ENCODE results near the gene GABPB2. TPM values are rescaled to one million over a fixed set of nuclear protein-coding genes. Genes with fewer than 3 reads are reported as not detected.

Gene GABPB2
- total and polyA plus RNA-seq, 2 experiments from 2014 or later, result 1.1 to 2.6 TPM

DNA sequence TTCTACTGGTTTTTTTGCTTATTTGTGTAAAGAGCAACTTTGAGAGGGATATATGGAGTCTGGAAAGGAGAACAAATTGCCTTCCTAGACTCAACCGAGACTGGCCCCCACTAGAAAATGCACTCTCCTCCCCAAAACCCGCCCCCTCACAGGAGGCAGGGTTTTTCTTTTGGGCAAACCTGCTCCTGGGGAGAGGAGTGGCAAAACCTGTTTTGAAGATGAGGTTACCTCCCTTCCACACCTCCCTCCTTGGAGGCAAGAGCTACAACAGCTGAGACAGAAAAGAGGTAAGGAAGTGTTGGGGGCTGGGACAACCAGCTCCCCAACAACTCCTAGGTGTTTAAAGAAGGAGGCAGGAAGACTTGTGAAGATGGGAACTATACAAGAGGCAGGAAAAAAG is 34.2 kb upstream of the GABPB2 start, which contains the start of gene BNIPL:
Gene BNIPL, plus strand, starts transcription at position 231 of the 400 bp plus-strand sequence. Its CDS starts 140 bp downstream, at position 371.
- H3K79me2 ChIP-seq (replicated peaks; ENCODE audit: insufficient read depth), result no peaks in the 10 kb centered on the region
- peaks cover 17% of the 10 kb centered on the region for H3K36me3 Mint-ChIP-seq (ENCODE audit: low read depth)
- peak within 1 kb of the TSS; percentile 47; the same call in 2 of the 3 replicates for H3K4me3 Mint-ChIP-seq
- peak within 1 kb of the TSS; percentile 31; the same call in 1 of the 2 replicates for H3K4me2 ChIP-seq
- H3K4me3 ChIP-seq, result no peak within 1 kb of the TSS
- no peaks in the 10 kb centered on the region for H3K27me3 ChIP-seq (ENCODE audit: insufficient read depth)
- H3K27me3 Mint-ChIP-seq (ENCODE audit: insufficient read depth, low read depth, poor library complexity), result peaks cover 6% of the 10 kb centered on the region
- DNase-seq (ENCODE audit: low spot score) (no peak), ATAC-seq (peak; percentile 88)
- H4K20me1 ChIP-seq (replicated peaks; ENCODE audit: insufficient read depth), result no peaks in the 10 kb centered on the region; the same call in 1 of the 2 replicates
- H3K4me1 ChIP-seq (ENCODE audit: insufficient read depth), result peaks cover 19% of the 10 kb centered on the region
- H3F3A ChIP-seq (replicated peaks; ENCODE audit: low read depth), result no peaks in the 10 kb centered on the region
- H3K27ac ChIP-seq (ENCODE audit: low read depth), result 0 out of 2 replicates have a peak within 1 kb of the TSS, but pooled peaks have one; percentile 62
- H3K9me2 ChIP-seq (ENCODE audit: insufficient read depth), result no peaks in the 10 kb centered on the region
- peak within 1 kb of the TSS; percentile 80 for H3K27ac Mint-ChIP-seq
- 0 out of 2 replicates have a peak, but pooled peaks cover 3% of the 10 kb centered on the region for H3K36me3 ChIP-seq (ENCODE audit: insufficient read depth)
- no peak within 1 kb of the TSS for H2AFZ ChIP-seq
- TF ChIP-seq CREB1 (CRISPR knock-in tag; IDR thresholded peaks at IDR 0.05; ENCODE audit: low read depth), result no peak
- TF ChIP-seq, protein P1, sequence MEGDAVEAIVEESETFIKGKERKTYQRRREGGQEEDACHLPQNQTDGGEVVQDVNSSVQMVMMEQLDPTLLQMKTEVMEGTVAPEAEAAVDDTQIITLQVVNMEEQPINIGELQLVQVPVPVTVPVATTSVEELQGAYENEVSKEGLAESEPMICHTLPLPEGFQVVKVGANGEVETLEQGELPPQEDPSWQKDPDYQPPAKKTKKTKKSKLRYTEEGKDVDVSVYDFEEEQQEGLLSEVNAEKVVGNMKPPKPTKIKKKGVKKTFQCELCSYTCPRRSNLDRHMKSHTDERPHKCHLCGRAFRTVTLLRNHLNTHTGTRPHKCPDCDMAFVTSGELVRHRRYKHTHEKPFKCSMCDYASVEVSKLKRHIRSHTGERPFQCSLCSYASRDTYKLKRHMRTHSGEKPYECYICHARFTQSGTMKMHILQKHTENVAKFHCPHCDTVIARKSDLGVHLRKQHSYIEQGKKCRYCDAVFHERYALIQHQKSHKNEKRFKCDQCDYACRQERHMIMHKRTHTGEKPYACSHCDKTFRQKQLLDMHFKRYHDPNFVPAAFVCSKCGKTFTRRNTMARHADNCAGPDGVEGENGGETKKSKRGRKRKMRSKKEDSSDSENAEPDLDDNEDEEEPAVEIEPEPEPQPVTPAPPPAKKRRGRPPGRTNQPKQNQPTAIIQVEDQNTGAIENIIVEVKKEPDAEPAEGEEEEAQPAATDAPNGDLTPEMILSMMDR (conservative IDR thresholded peaks at IDR 0.05; ENCODE audit: low read depth in 2 of 2), result no peak
- H3K4me1 Mint-ChIP-seq, result peaks cover 23% of the 10 kb centered on the region
- H3K9me3 Mint-ChIP-seq, result no peaks in the 10 kb centered on the region

DNA sequence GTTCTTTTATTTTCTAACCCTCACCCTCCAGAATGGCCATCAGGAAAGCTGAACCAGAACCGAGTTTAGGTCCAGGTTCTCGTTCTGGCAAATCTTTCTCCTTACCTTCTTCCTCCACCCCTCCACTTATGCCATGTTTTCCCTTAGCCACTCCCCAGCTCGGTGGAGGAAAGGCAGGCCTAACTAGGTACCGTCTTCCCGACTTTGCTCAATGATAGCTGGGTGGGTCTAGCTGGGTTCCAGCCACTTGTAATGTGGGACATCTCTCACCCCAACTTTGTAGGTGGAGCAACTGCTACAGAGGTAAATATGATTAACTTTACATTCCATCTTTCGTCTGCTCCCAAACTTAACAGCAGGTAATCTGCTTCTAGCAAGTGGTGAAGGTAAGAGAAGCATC is 33.5 kb upstream of the GABPB2 start:
- H3K27me3 Mint-ChIP-seq (ENCODE audit: insufficient read depth, low read depth, poor library complexity), result peaks cover 6% of the 10 kb centered on the region
- peaks cover 13% of the 10 kb centered on the region for H3K36me3 Mint-ChIP-seq (ENCODE audit: low read depth)
- no peak overlapping the region for H3K4me3 Mint-ChIP-seq
- no peaks in the 10 kb centered on the region for H3K36me3 ChIP-seq (ENCODE audit: insufficient read depth)
- H3K27ac ChIP-seq (ENCODE audit: low read depth), result 0 out of 2 replicates have a peak overlapping the region, but pooled peaks have one; percentile 18
- peak; percentile 36; the same call in 1 of the 3 replicates for ATAC-seq
- no peaks in the 10 kb centered on the region for H3K9me3 Mint-ChIP-seq
- H3K4me2 ChIP-seq, result peak overlapping the region; percentile 31; the same call in 1 of the 2 replicates
- H3K9me2 ChIP-seq (ENCODE audit: insufficient read depth), result no peaks in the 10 kb centered on the region
- H3F3A ChIP-seq (replicated peaks; ENCODE audit: low read depth), result no peaks in the 10 kb centered on the region
- H3K27me3 ChIP-seq (ENCODE audit: insufficient read depth), result no peaks in the 10 kb centered on the region
- H3K4me1 ChIP-seq (ENCODE audit: insufficient read depth), result peaks cover 19% of the 10 kb centered on the region
- H3K4me1 Mint-ChIP-seq, result peaks cover 23% of the 10 kb centered on the region
- no peak for DNase-seq (ENCODE audit: low spot score)
- H3K79me2 ChIP-seq (replicated peaks; ENCODE audit: insufficient read depth), result no peaks in the 10 kb centered on the region
- no peak overlapping the region for H3K27ac Mint-ChIP-seq
- no peaks in the 10 kb centered on the region; the same call in 1 of the 2 replicates for H4K20me1 ChIP-seq (replicated peaks; ENCODE audit: insufficient read depth)
- no peak overlapping the region for H2AFZ ChIP-seq
- no peak overlapping the region for H3K4me3 ChIP-seq
- no peak for TF ChIP-seq NANOG (IDR thresholded peaks at IDR 0.05; ENCODE audit: borderline replicate concordance)
- TF ChIP-seq JUNB (IDR thresholded peaks at IDR 0.05; ENCODE audit: unreplicated experiment), result no peak
- TF ChIP-seq ZNF114 (CRISPR knock-in tag; IDR thresholded peaks at IDR 0.05), result no peak
- TF ChIP-seq EZH2phosphoT487 (IDR thresholded peaks at IDR 0.05; ENCODE audit: unreplicated experiment), result no peak
- TF ChIP-seq ZNF331 (CRISPR knock-in tag; IDR thresholded peaks at IDR 0.05; ENCODE audit: low read depth), result no peak
- no peak for TF ChIP-seq CREB1 (CRISPR knock-in tag; IDR thresholded peaks at IDR 0.05; ENCODE audit: low read depth)
- TF ChIP-seq, protein P1 (conservative IDR thresholded peaks at IDR 0.05; ENCODE audit: low read depth in 2 of 2), result no peak
- TF ChIP-seq ETS1 (IDR thresholded peaks at IDR 0.05), result no peak
- no peak for TF ChIP-seq POLR2AphosphoS5 (IDR thresholded peaks at IDR 0.05; ENCODE audit: low read depth)
- TF ChIP-seq REST (IDR thresholded peaks at IDR 0.05; ENCODE audit: unreplicated experiment), result no peak

Measured in GM23338 (cell line).